Left kidney (tissue), 2 donors: ENCODE results near the gene GNG7. TPM values are rescaled to one million over a fixed set of nuclear protein-coding genes. Genes with fewer than 3 reads are reported as not detected.
"Not testable (repeated sequence)": the region's sequence is repeated elsewhere in the genome, so short reads cannot be mapped to it uniquely, and the experiment has no call there.

Experiments
- DNase-seq: peaks from one replicate; pipeline ENCODE4 v3.0.0-alpha.2; 2013
- polyA plus RNA-seq: library from polyadenylated mRNA; unstranded; fragments of 120-200 nt; gene quantifications from one replicate; pipeline ENCODE4 v1.2.1, GENCODE V29; 2013; ENCODE audit not compliant: insufficient read length

Gene GNG7
- polyA plus RNA-seq, 1 donor, result 5.4 TPM

DNA sequence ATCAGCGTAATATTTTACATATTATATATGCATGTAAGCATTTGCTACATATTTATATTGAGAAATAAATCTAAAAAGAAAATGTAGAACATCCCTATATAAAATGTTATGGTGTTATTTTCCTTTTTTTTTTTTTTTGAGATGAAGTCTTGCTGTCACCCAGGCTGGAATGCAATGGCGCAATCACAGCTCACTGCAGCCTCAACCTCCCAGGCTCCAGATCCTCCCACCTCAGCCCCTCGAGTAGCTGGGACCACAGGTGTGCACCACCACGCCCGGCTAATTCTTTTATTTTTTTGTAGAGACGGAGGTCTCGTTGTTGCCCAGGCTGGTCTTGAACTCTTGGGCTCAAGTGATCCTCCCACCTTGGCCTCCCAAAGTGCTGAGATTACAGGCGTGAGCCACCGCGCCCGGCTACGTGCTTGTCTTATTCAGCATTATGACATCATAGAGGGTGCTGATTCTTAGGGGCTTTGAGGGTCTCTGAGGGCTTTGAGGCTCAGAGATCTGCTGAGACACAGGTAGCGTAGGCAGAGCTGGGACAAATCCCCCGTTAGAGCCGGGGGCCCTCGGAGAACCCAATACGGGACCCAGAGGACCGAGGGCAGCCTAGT is 124.7 kb downstream of the GNG7 start:
- no peak for DNase-seq

- DNase-seq, result no peak
Measured at GRCh38 chr19:2575734-2576481, 126.6 kb downstream of the GNG7 start.

DNA sequence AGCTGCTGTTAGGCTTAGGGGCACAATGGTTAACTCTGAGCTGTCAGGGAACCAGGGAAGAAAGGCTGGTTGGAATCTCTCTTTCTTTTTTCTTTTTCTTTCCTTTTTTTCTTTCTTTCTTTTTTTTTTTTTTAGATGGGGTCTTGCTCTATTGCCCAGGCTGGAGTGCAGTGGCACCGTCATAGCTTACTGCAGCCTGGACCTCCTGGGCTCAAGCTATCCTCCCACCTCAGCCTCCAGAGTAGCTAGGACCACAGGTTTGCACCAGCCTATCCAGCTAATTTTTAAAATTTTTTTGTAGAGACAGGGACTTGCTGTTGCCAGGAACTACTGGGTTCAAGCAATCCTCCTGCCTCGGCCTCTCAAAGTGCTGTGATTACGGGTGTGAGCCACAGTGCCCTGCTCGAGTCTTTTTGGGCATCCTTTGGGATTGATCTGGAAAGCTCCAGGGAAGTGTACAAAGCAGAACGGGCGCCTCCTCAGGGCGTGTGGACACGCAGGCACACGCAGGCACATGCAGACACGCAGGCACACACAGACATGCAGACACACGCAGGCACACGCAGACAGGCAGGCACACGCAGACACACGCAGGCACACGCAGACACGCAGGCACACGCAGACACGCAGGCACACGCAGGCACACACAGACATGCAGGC is 127.4 kb downstream of the GNG7 start:
- DNase-seq, result no peak

- DNase-seq, result no peak
Measured at GRCh38 chr19:2574478-2574931, 128.0 kb downstream of the GNG7 start.

- no peak for DNase-seq
Measured at GRCh38 chr19:2573916-2574315, 128.6 kb downstream of the GNG7 start.

GRCh38 chr19:2572152-2572551 is 130.3 kb downstream of the GNG7 start:
- DNase-seq, result not testable (repeated sequence)

DNA sequence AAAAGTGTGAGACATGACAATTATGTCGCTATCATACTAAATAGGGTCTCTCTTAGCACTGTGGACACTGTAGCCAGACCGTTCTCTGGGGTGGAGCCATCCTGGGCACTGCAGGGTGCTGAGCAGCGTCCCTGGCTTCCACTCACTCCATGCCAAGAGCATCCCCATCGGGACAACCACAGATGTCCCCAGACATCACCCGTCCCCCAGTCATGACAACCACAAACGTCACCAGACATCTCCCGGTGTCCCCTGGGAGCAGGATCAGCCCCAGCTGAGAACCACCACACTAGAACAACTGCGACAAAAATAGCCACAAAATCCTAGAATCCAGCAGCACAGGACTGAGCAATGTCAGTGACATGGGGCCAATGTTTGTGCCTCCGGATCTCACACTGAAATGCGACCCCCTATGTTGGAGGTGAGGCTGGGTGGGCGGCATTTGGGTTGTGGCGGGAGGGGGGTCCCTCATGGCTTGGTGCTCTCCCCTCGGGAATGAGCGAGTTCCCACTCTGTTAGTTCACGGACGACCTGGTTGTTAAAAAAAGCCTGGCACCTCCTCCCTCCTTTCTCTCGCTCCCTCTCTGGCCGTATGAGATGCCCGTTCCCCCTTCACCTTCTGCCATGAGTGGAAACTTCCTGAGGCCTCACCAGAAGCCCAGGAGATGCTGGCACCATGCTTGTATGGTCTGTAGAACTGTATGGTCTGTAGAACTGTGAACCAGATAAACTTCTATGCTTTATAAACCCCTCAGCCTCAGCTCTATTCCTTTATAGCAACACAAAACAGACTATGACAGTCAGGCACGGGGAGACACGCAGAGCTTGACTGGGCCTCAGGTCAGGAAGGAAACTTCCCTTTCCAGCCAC is 132.7 kb downstream of the GNG7 start:
- no peak for DNase-seq

DNA sequence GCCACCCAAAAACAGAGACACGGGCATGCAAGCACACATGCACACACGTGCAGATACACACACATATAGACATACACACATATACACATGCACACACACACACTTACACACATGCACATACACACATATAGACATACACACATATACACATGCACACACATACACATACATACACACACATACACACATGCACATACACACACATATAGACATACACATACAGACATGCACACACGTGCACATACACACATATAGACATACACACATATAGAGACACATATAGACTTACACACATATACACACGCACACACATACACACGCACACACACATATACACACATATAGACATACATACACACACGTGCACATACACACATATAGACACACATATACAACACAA is 134.5 kb downstream of the GNG7 start:
- no peak for DNase-seq

- DNase-seq, result no peak
Measured at GRCh38 chr19:2567580-2567979, 134.9 kb downstream of the GNG7 start.

- DNase-seq, result not testable (repeated sequence)
Measured at GRCh38 chr19:2563546-2563945, 138.9 kb downstream of the GNG7 start.

GRCh38 chr19:2561895-2562294 is 140.6 kb downstream of the GNG7 start:
- DNase-seq, result no peak

GRCh38 chr19:2561221-2561620 is 141.3 kb downstream of the GNG7 start:
- no peak for DNase-seq

GRCh38 chr19:2560369-2560768 is 142.1 kb downstream of the GNG7 start:
- DNase-seq, result no peak

- no peak for DNase-seq
Measured at GRCh38 chr19:2558543-2558942, 144.0 kb downstream of the GNG7 start.

DNA sequence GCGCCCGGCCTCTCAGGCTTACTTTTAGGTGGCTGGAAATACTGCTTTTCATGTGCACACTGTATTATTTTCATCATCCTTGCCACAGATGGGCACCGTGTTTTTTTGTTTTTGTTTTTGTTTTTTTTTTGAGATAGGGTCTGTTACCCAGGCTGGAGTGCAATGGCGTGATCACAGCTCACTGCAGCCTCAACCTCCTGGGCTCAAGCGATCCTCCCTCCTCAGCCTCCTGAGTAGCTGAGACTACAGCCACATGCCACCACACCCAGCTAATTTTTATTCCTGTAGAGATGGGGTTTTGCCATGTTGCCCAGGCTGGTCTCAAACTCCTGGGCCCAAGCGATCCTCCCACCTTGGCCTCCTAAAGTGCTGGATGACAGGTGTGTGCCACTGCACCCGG is 144.4 kb downstream of the GNG7 start:
- DNase-seq, result not testable (repeated sequence)

DNA sequence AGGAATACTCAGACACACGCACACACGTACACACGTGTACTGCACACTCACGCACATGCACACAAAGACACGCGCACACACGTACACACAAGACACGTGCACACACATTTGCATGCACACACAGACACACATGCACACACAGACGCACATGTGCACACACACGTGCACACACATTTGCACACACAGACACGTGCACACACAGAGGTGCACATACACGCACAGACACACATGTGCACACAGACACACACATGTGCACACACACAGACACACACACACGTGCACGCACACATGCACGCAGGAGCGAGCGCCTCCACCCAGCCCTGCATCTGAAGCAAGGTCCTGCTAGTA is 145.4 kb downstream of the GNG7 start:
- no peak for DNase-seq

- DNase-seq, result no peak
Measured at GRCh38 chr19:2556221-2557092, 146.0 kb downstream of the GNG7 start.

DNA sequence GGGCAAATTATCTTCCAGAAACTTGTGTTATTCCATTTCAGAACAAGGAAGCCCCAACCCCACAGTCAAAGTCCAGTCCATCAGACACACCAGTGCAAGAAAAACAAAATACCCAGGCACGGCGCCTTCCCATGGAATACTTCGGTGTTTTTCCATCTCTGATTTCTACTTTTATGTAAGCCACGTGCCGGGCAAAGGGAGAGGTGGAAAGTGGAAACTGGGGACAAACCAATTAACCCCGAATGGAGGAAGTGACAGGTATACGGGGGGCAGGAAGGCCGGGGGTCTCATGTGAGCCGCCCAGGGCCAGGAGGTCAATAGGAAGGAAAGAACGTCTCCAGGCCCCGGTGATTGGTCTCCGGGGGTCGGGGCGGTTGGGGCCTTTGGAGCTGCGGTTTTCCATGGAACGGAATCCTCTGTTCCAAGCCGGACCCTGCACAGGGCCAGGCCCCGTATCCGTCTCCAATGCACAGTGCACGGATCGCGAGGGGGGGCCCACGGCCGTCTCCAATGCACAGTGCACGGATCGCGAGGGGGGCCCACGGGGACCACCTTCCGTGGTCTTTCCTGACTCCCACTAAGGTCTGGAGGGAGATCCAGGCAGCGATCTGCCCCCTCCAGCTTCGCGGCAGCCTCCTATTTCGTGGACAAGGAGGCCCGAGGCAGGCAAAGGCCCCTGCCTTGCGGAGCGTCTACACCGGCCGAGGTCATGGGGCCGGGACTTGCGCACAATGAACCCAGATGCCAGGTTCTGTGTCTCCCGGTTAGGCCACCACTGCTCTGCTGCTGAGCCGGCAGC is 146.9 kb downstream of the GNG7 start:
- no peak for DNase-seq

DNA sequence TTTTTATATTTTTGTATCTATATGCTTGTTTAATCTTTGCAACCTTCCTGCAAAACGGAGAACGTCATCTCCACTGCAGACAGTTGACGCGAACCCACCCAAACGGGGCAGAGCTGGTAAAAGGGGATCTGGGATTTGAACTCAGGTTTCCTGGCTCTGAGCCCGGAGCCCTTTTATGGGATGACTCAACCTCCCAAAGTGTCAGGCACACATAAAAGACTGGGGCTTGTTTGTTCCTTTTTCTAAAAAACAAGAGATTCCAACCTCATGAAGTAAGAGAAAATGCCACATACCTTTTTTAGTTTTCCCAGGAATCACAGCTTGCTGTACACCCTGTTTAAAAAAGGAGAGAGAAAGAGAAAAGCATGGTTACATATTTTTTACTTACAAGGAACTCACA is 147.6 kb downstream of the GNG7 start:
- DNase-seq, result no peak

GRCh38 chr19:2553510-2553909 is 149.0 kb downstream of the GNG7 start:
- no peak for DNase-seq

DNA sequence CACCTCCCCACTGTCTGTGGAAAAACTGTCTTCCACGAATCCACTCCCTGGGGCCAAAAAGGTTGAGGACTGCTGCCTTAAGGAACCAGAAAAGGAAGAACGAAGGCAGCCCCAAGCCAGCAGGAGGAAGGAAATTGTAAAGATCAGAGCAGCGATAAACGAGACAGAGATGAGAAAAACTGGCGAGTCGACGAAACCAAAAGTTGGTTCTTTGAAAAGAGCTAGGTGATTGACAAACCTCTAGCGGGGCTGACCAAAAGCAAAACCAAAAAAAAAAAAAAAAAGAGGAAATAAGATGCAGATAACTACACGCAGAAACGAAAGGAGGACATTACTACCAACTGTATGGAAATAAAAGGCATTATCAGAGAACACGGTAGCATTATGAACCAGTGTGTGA is 149.6 kb downstream of the GNG7 start:
- DNase-seq, result no peak
